GM21528 (cell line): Measurements from ENCODE around the gene USP6.
A peak's percentile ranks its signal among the peaks of the same experiment; 100 is the strongest.
"Not testable (repeated sequence)": the region's sequence is repeated elsewhere in the genome, so short reads cannot be mapped to it uniquely, and the experiment has no call there.

Experiments used
- ATAC-seq: cut with Tn5 transposase; IDR thresholded peaks from one replicate; pipeline ENCODE4 v1.9.1; 2021; ENCODE audit warnings: mild to moderate bottlenecking, moderate library complexity; ENCODE audit not compliant: unreplicated experiment, low FRiP score

Gene USP6

GRCh38 chr17:5182597-5183409 is 67.0 kb downstream of the USP6 start:
- no peak for ATAC-seq

- ATAC-seq = no peak
Measured at GRCh38 chr17:5183410-5183793, 67.6 kb downstream of the USP6 start.

- ATAC-seq = no peak
Measured at GRCh38 chr17:5184288-5184687, 68.5 kb downstream of the USP6 start.

- peak; percentile 88 for ATAC-seq
Measured at GRCh38 chr17:5191541-5192417, 75.9 kb downstream of the USP6 start, which contains the start of gene ZNF594. ZNF594 (minus strand) TSS chr17:5191868; CDS start chr17:5184256, 7,612 bp downstream.

GRCh38 chr17:5194346-5194745 is 78.5 kb downstream of the USP6 start:
- ATAC-seq = no peak

GRCh38 chr17:5198472-5198871 is 82.6 kb downstream of the USP6 start:
- ATAC-seq = no peak

GRCh38 chr17:5200360-5200759 is 84.5 kb downstream of the USP6 start:
- no peak for ATAC-seq

GRCh38 chr17:5201011-5201410 is 85.2 kb downstream of the USP6 start:
- no peak for ATAC-seq

GRCh38 chr17:5203178-5203907 is 87.5 kb downstream of the USP6 start:
- ATAC-seq = no peak

GRCh38 chr17:5203908-5204294 is 88.1 kb downstream of the USP6 start:
- no peak for ATAC-seq

GRCh38 chr17:5209396-5209795 is 93.6 kb downstream of the USP6 start:
- no peak for ATAC-seq

GRCh38 chr17:5210091-5210490 is 94.3 kb downstream of the USP6 start:
- no peak for ATAC-seq

- ATAC-seq = no peak
Measured at GRCh38 chr17:5210614-5211252, 94.9 kb downstream of the USP6 start.

GRCh38 chr17:5211458-5211857 is 95.6 kb downstream of the USP6 start:
- no peak for ATAC-seq

- ATAC-seq = not testable (repeated sequence)
Measured at GRCh38 chr17:5217562-5217961, 101.7 kb downstream of the USP6 start.

GRCh38 chr17:5219536-5219935 is 103.7 kb downstream of the USP6 start:
- ATAC-seq = no peak

- no peak for ATAC-seq
Measured at GRCh38 chr17:5220074-5220473, 104.2 kb downstream of the USP6 start.

GRCh38 chr17:5221912-5222311 is 106.1 kb downstream of the USP6 start:
- ATAC-seq = not testable (repeated sequence)
